Osteoblast (primary cell): ENCODE results near the gene KLHL3. TPM values are rescaled to one million over a fixed set of nuclear protein-coding genes. Genes with fewer than 3 reads are reported as not detected.

Experiments used
- DNase-seq: peaks from one replicate; pipeline ENCODE4 v3.0.0; 2011; ENCODE audit warnings: low spot score, mixed read lengths; ENCODE audit not compliant: insufficient read length; ENCODE audit errors: missing footprints
- H2AFZ ChIP-seq: 2 replicates; pipeline ENCODE4 v1.6.0; 2011; ENCODE audit warnings: mild to moderate bottlenecking, low read length
- H3K27ac ChIP-seq: 2 replicates; pipeline ENCODE4 v1.5.1; 2011; ENCODE audit warnings: mild to moderate bottlenecking, low read depth, low read length, moderate library complexity
- H3K27me3 ChIP-seq: 2 replicates; pipeline ENCODE4 v1.6.0; 2012; ENCODE audit warnings: mild to moderate bottlenecking, control low read depth, inconsistent platforms, low read length, moderate library complexity; ENCODE audit not compliant: insufficient read depth
- H3K36me3 ChIP-seq: 2 replicates; pipeline ENCODE4 v1.5.1; 2011; ENCODE audit warnings: mild to moderate bottlenecking, low read length, control low read depth, moderate library complexity; ENCODE audit not compliant: insufficient read depth
- H3K4me1 ChIP-seq: 2 replicates; pipeline ENCODE4 v1.5.1; 2011; ENCODE audit warnings: mild to moderate bottlenecking, low read length, control low read depth, moderate library complexity; ENCODE audit not compliant: insufficient read depth
- H3K4me2 ChIP-seq: 2 replicates; pipeline ENCODE4 v1.6.0; 2011; ENCODE audit warnings: mild to moderate bottlenecking, low read length; ENCODE audit not compliant: insufficient read depth
- H3K4me3 ChIP-seq: fragments of 200-600 bp; sonication (generic); 3 replicates; pipeline ENCODE4 v1.5.1; 2012; ENCODE audit warnings: mild to moderate bottlenecking, low read length, inconsistent platforms; ENCODE audit not compliant: insufficient read depth
- H3K79me2 ChIP-seq: 2 replicates; pipeline ENCODE4 v1.6.0; 2012; ENCODE audit warnings: mild to moderate bottlenecking, low read length, control low read depth, inconsistent platforms; ENCODE audit not compliant: insufficient read depth
- H3K9me3 ChIP-seq: 2 replicates; pipeline ENCODE4 v1.5.1; 2011; ENCODE audit warnings: low read depth, low read length, control low read depth
- H4K20me1 ChIP-seq: 2 replicates; pipeline ENCODE4 v1.6.0; 2012; ENCODE audit warnings: mild to moderate bottlenecking, low read length, control low read depth; ENCODE audit not compliant: insufficient read depth
- small RNA-seq: library from RNA; depleted of rRNA; stranded (forward); fragments of <200 nt; gene quantifications from one replicate; pipeline ENCODE3, GENCODE V24; 2012
- total RNA-seq: library from RNA; depleted of rRNA; stranded (reverse); fragments of >200 nt; gene quantifications from 2 replicates; pipeline ENCODE4 v1.2.3, GENCODE V29; 2012
- TF ChIP-seq, protein P1 (sequence below): IDR thresholded peaks from 2 replicates; pipeline ENCODE4 v1.5.1; 2011; ENCODE audit warnings: mild to moderate bottlenecking, low read depth, low read length, moderate library complexity; ENCODE audit errors: extremely low read depth

Gene KLHL3
- total RNA-seq, 1 donor, result 6.2 TPM

GRCh38 chr5:137573376-137573775, 162.5 kb downstream of the KLHL3 start:
- Histone ChIP-seq H2AFZ (no peak overlapping the region), H3K79me2 (no peaks in the 10 kb centered on the region), H3K4me1 (peaks cover 28% of the 10 kb centered on the region), H3K4me2 (no peak overlapping the region), H4K20me1 (no peaks in the 10 kb centered on the region), H3K4me3 (no peak overlapping the region), H3K27ac (no peak overlapping the region), H3K27me3 (no peaks in the 10 kb centered on the region), H3K9me3 (no peaks in the 10 kb centered on the region), H3K36me3 (no peaks in the 10 kb centered on the region)
- TF ChIP-seq, protein P1, sequence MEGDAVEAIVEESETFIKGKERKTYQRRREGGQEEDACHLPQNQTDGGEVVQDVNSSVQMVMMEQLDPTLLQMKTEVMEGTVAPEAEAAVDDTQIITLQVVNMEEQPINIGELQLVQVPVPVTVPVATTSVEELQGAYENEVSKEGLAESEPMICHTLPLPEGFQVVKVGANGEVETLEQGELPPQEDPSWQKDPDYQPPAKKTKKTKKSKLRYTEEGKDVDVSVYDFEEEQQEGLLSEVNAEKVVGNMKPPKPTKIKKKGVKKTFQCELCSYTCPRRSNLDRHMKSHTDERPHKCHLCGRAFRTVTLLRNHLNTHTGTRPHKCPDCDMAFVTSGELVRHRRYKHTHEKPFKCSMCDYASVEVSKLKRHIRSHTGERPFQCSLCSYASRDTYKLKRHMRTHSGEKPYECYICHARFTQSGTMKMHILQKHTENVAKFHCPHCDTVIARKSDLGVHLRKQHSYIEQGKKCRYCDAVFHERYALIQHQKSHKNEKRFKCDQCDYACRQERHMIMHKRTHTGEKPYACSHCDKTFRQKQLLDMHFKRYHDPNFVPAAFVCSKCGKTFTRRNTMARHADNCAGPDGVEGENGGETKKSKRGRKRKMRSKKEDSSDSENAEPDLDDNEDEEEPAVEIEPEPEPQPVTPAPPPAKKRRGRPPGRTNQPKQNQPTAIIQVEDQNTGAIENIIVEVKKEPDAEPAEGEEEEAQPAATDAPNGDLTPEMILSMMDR, result no peak
- peak; percentile 82 for DNase-seq

DNA sequence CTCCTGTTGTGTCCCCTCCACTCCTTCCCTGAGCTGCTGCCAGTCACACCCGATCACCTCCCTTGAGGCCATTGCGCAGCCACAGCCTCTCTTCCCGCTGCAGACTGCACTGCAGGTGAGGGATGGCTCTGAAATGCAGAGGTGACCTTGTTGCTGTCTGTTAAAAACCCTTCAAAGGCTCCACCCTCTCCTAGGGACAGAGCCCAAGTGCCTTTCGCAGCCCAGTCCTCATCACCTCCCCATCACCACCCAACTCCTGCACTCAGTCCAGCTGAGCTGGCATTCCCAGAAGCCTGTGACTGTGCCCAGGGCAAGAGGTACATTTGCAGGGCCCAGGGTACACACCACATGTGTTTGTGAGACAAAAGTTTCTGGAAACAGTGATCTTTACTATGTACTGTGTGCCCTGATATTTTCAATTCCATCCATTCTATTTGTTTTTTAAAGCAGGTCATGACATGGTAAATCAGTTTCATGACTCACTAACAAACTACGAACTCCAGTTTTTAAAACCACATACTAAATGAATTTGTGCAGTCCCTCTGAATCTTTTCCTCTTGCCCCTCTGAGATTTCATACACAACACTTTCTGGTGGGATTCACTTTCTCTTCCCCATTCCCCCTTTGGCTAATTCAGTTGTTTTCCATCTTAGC, 163.7 kb downstream of the KLHL3 start:
- peak overlapping the region; percentile 20 for H2AFZ ChIP-seq
- H3K9me3 ChIP-seq, result no peaks in the 10 kb centered on the region
- peak; percentile 81 for DNase-seq
- TF ChIP-seq, protein P1, result no peak
- peak overlapping the region; percentile 54 for H3K4me2 ChIP-seq
- H3K4me1 ChIP-seq, result peaks cover 31% of the 10 kb centered on the region
- no peaks in the 10 kb centered on the region for H3K79me2 ChIP-seq
- peak overlapping the region; percentile 15 for H3K27ac ChIP-seq
- no peaks in the 10 kb centered on the region for H3K36me3 ChIP-seq
- H3K4me3 ChIP-seq, result no peak overlapping the region
- H3K27me3 ChIP-seq, result no peaks in the 10 kb centered on the region
- no peaks in the 10 kb centered on the region for H4K20me1 ChIP-seq

- no peak overlapping the region for H3K4me2 ChIP-seq
- H3K36me3 ChIP-seq, result no peaks in the 10 kb centered on the region
- H3K79me2 ChIP-seq, result no peaks in the 10 kb centered on the region
- no peak for DNase-seq
- no peak overlapping the region for H3K4me3 ChIP-seq
- H3K9me3 ChIP-seq, result no peaks in the 10 kb centered on the region
- no peaks in the 10 kb centered on the region for H3K27me3 ChIP-seq
- H2AFZ ChIP-seq, result no peak overlapping the region
- no peak overlapping the region for H3K27ac ChIP-seq
- TF ChIP-seq, protein P1, result no peak
- no peaks in the 10 kb centered on the region for H4K20me1 ChIP-seq
- peaks cover 47% of the 10 kb centered on the region for H3K4me1 ChIP-seq
Measured at GRCh38 chr5:137570070-137570469, 165.8 kb downstream of the KLHL3 start.

Small RNAs within 50 kb of the gene (small RNA-seq; reads per million reads assigned to genes)
- gene MIR874, result 13.2 reads per million, percentile 93 among the genes with 10 or more reads in this experiment

Other genes starting within 250 kb of the KLHL3 start
- 221 and 231 TPM in 2 replicates for gene SPOCK1, start 236.8 kb downstream of the KLHL3 start, total RNA-seq
- 24.2 TPM in 2 replicates for gene HNRNPA0, start 18.3 kb upstream of the KLHL3 start, total RNA-seq
- not detected in 2 replicates for gene MYOT, start 131.8 kb upstream of the KLHL3 start, total RNA-seq
- under 0.01 TPM in 1 of 2 replicates, not detected in the other for gene PKD2L2, start 153.4 kb upstream of the KLHL3 start, total RNA-seq